H1 (cell line): ENCODE results near the gene ZC3H8. TPM values are rescaled to one million over a fixed set of nuclear protein-coding genes. Genes with fewer than 3 reads are reported as not detected.
A peak's percentile ranks its signal among the peaks of the same experiment; 100 is the strongest.

ENCODE experiments used
- CTCF ChIA-PET: fragments of 300-600 bp; sonication (Branson Sonifier 250); formaldehyde crosslinking; loops from one replicate; lab custom pipeline; 2021; ENCODE audit not compliant: partially characterized antibody; lab: Charles Lee
- POLR2A ChIA-PET: fragments of 300-600 bp; sonication (Branson Sonifier 250); formaldehyde crosslinking; loops from one replicate; lab custom pipeline; 2021; ENCODE audit warnings: inconsistent platforms; ENCODE audit not compliant: partially characterized antibody; lab: Charles Lee
- DNase-seq, 2 experiments: peaks; one replicate each; pipeline versions ENCODE4 v3.0.0 to v3.0.0-alpha.2; 2010 to 2022; ENCODE audit warnings: low spot score in 2 of 2, low read depth in 1 of 2, mixed read lengths in 1 of 2
- FAIRE-seq: peaks from 2 replicates; lab custom pipeline; 2011; peaks lifted over from hg19 to GRCh38; lab: Jason Lieb, UNC
- H2AFZ ChIP-seq: 2 replicates; pipeline ENCODE4 v1.8.1; 2012; ENCODE audit warnings: low read length, inconsistent platforms
- H2AK5ac ChIP-seq: 2 replicates; pipeline ENCODE4 v1.6.1; 2013; ENCODE audit warnings: low read depth, low read length
- H2BK120ac ChIP-seq: replicated peaks from 2 replicates; pipeline ENCODE3; 2013; ENCODE audit warnings: low read depth, low read length, inconsistent platforms
- H2BK12ac ChIP-seq: 2 replicates; pipeline ENCODE4 v1.6.1; 2013; ENCODE audit warnings: low read depth, low read length
- H2BK15ac ChIP-seq: 2 replicates; pipeline ENCODE4 v1.6.1; 2013; ENCODE audit warnings: low read length
- H2BK20ac ChIP-seq: 2 replicates; pipeline ENCODE4 v1.6.1; 2013; ENCODE audit warnings: low read length
- H2BK5ac ChIP-seq: 2 replicates; pipeline ENCODE4 v1.6.1; 2013; ENCODE audit warnings: low read depth, low read length
- H3K14ac ChIP-seq: 2 replicates; pipeline ENCODE4 v1.6.1; 2013; ENCODE audit warnings: inconsistent platforms; ENCODE audit not compliant: insufficient read length
- H3K18ac ChIP-seq: 2 replicates; pipeline ENCODE4 v1.6.1; 2013; ENCODE audit warnings: low read length; ENCODE audit errors: extremely low read depth
- H3K23ac ChIP-seq: 2 replicates; pipeline ENCODE4 v1.6.1; 2013; ENCODE audit warnings: inconsistent platforms; ENCODE audit not compliant: insufficient read length
- H3K23me2 ChIP-seq: 2 replicates; pipeline ENCODE4 v1.6.1; 2013; ENCODE audit warnings: low read depth, low read length
- H3K27ac ChIP-seq: 2 replicates; pipeline ENCODE4 v1.6.1; 2011; ENCODE audit warnings: low read depth, low read length, inconsistent platforms
- H3K27me3 ChIP-seq, 4 experiments: replicated peaks in 1 of 4; 1 replicate in 1 of 4; 2 replicates in 3 of 4; pipeline versions ENCODE4 v1.6.1 to v1.8.1; 2011 to 2013; ENCODE audit warnings: low read length in 3 of 4, mild to moderate bottlenecking in 3 of 4, inconsistent platforms in 2 of 4, mixed read lengths in 2 of 4, moderate library complexity in 1 of 4; ENCODE audit not compliant: control insufficient read depth in 3 of 4, insufficient read depth in 3 of 4; ENCODE audit errors: extremely low read depth in 1 of 4
- H3K36me3 ChIP-seq, 4 experiments: 2 replicates each; pipeline versions ENCODE4 v1.6.1 to v1.8.1; 2011 to 2013; ENCODE audit warnings: mild to moderate bottlenecking in 4 of 4, low read length in 3 of 4, moderate library complexity in 2 of 4, control low read depth in 1 of 4, inconsistent platforms in 1 of 4; ENCODE audit not compliant: insufficient read depth in 4 of 4, control insufficient read depth in 2 of 4
- H3K4ac ChIP-seq: replicated peaks from 2 replicates; pipeline ENCODE3; 2013; ENCODE audit warnings: low read length, low read depth, mixed read lengths, inconsistent platforms; ENCODE audit not compliant: insufficient read length
- H3K4me1 ChIP-seq, 4 experiments: replicated peaks in 1 of 4; 1 replicate in 1 of 4; 2 replicates in 3 of 4; pipeline versions ENCODE4 v1.6.1 to v1.8.1; 2011 to 2013; ENCODE audit warnings: low read length in 3 of 4, inconsistent platforms in 2 of 4, mixed read lengths in 1 of 4; ENCODE audit not compliant: insufficient read depth in 4 of 4, control insufficient read depth in 3 of 4
- H3K4me2 ChIP-seq, 2 experiments: 2 replicates each; pipeline versions ENCODE4 v1.6.1 to v1.8.1; 2011 to 2013; ENCODE audit warnings: low read depth in 2 of 2, low read length in 2 of 2, control low read depth in 1 of 2, inconsistent platforms in 1 of 2, mild to moderate bottlenecking in 1 of 2; ENCODE audit not compliant: insufficient read depth in 1 of 2
- H3K4me3 ChIP-seq, 4 experiments: fragments of 200-600, 300-600 bp in 1 of 4; sonication (generic), shearing (Covaris generic), sonication (Bioruptor Twin) in 1 of 4; 2 replicates each; pipeline versions ENCODE4 v1.5.1 to v1.8.1; 2011 to 2016; ENCODE audit warnings: low read length in 4 of 4, low read depth in 3 of 4, control low read depth in 2 of 4, inconsistent platforms in 2 of 4, mild to moderate bottlenecking in 2 of 4, mixed read lengths in 1 of 4, moderate library complexity in 1 of 4; ENCODE audit not compliant: insufficient read depth in 2 of 4; ENCODE audit errors: extremely low read depth in 1 of 4
- H3K56ac ChIP-seq: replicated peaks from 2 replicates; pipeline ENCODE3; 2013; ENCODE audit warnings: low read depth, mild to moderate bottlenecking, mixed read lengths, low read length, inconsistent platforms; ENCODE audit not compliant: insufficient read length
- H3K79me1 ChIP-seq: 2 replicates; pipeline ENCODE4 v1.6.1; 2013; ENCODE audit warnings: low read depth, low read length, control low read depth
- H3K79me2 ChIP-seq, 2 experiments: 2 replicates each; pipeline versions ENCODE4 v1.6.1 to v1.8.1; 2012 to 2013; ENCODE audit warnings: low read length in 2 of 2, mild to moderate bottlenecking in 2 of 2, inconsistent platforms in 1 of 2; ENCODE audit not compliant: insufficient read depth in 2 of 2, control insufficient read depth in 1 of 2
- H3K9ac ChIP-seq, 4 experiments: replicated peaks in 1 of 4; 1 replicate in 1 of 4; 2 replicates in 3 of 4; pipeline versions ENCODE4 v1.6.1 to v1.8.1; 2011 to 2013; ENCODE audit warnings: low read depth in 3 of 4, low read length in 3 of 4, control low read depth in 2 of 4, mild to moderate bottlenecking in 2 of 4, moderate library complexity in 2 of 4, inconsistent platforms in 1 of 4; ENCODE audit errors: extremely low read depth in 1 of 4
- H3K9me3 ChIP-seq, 2 experiments: 2 replicates each; pipeline versions ENCODE4 v1.6.1 to v1.8.1; 2012 to 2013; ENCODE audit warnings: mild to moderate bottlenecking in 2 of 2, moderate library complexity in 2 of 2, control low read depth in 1 of 2, inconsistent platforms in 1 of 2, low read depth in 1 of 2, low read length in 1 of 2, mixed read lengths in 1 of 2; ENCODE audit not compliant: insufficient read depth in 2 of 2
- H4K20me1 ChIP-seq, 2 experiments: replicated peaks in 1 of 2; 2 replicates each; pipeline versions ENCODE3 to v1.8.1; 2011 to 2013; ENCODE audit warnings: inconsistent platforms in 2 of 2, low read length in 2 of 2, mild to moderate bottlenecking in 1 of 2; ENCODE audit not compliant: insufficient read depth in 2 of 2, control insufficient read depth in 1 of 2
- H4K5ac ChIP-seq: 2 replicates; pipeline ENCODE4 v1.6.1; 2013; ENCODE audit warnings: low read length, low read depth, mixed read lengths, inconsistent platforms; ENCODE audit not compliant: insufficient read length
- H4K8ac ChIP-seq: 2 replicates; pipeline ENCODE4 v1.8.0; 2013; ENCODE audit warnings: mild to moderate bottlenecking, moderate library complexity, low read length, inconsistent platforms; ENCODE audit not compliant: insufficient read depth; ENCODE audit errors: extremely low read depth
- H4K91ac ChIP-seq: replicated peaks from 2 replicates; pipeline ENCODE3; 2013; ENCODE audit warnings: low read length, mixed read lengths, inconsistent platforms; ENCODE audit not compliant: insufficient read length
- CHD1 ChIP-seq: IDR thresholded peaks from 2 replicates; pipeline ENCODE4 v1.6.1; 2012; ENCODE audit warnings: low read depth, low read length, improper control_type of control experiment
- POLR2A ChIP-seq, 2 experiments: IDR thresholded peaks; 1 replicate in 1 of 2; 2 replicates in 1 of 2; pipeline ENCODE4 v1.6.1; 2011; ENCODE audit warnings: low read depth in 2 of 2, low read length in 2 of 2, mild to moderate bottlenecking in 2 of 2; ENCODE audit errors: control extremely low read depth in 1 of 2
- WGBS, 2 experiments: shearing (Covaris generic) in 1 of 2; methylation state at CpG; one replicate each; pipeline versions ENCODE4 v1.1.6 to v1.1.7; 2013 to 2015; ENCODE audit warnings: low lambda C conversion rate in 2 of 2, mixed read lengths in 2 of 2, inconsistent platforms in 1 of 2, low coverage in 1 of 2, missing lambda C conversion rate in 1 of 2; ENCODE audit not compliant: insufficient replicate concordance in 2 of 2, insufficient coverage in 1 of 2, insufficient read length in 1 of 2; ENCODE audit errors: extremely low coverage in 1 of 2, missing lambda C conversion rate in 1 of 2; 5-methylcytosine and 5-hydroxymethylcytosine counted together
- polyA plus RNA-seq, 7 experiments: library from polyadenylated mRNA; depleted of rRNA in 3 of 7; stranded (reverse) in 5 of 7; unstranded in 2 of 7; fragments of >200 nt in 5 of 7; fragments of 200-250 nt in 2 of 7; gene quantifications; 1 replicate in 5 of 7; 2 replicates in 1 of 7; 4 replicates in 1 of 7; pipeline versions ENCODE4 v1.2.1 to v1.2.3, GENCODE V29; 2011 to 2013; ENCODE audit warnings: missing spikeins in 2 of 7, mixed read lengths in 2 of 7
- total RNA-seq: library from RNA; stranded (reverse); fragmentation: NEBNext Ultra II Directional; extraction: Animal tissue kit (Norgen Biotek cat#: 25700); gene quantifications from 2 replicates; pipeline ENCODE4 v1.2.1, GENCODE V29; 2021

Gene ZC3H8
- total and polyA plus RNA-seq, 2 of the 8 experiments (the other 6 are each of a cell fraction or from before 2014, with no cell fraction given) = 1.9 to 7.1 TPM

GRCh38 chr2:112273349-112273748, 18.5 kb upstream of the ZC3H8 start:
- Histone ChIP-seq H3K18ac (no peak overlapping the region), H4K91ac (no peak overlapping the region), H4K8ac (no peak overlapping the region), H3K4me1 (peaks cover 0 to 3% (median 0%) of the 10 kb centered on the region in 4 experiments; a peak in 1 of 7 replicates), H2BK5ac (no peak overlapping the region), H3K56ac (no peak overlapping the region), H3K9ac (no peak overlapping the region), H3K4me3 (no peak overlapping the region), H2BK120ac (no peak overlapping the region), H3K27ac (no peak overlapping the region), H3K79me2 (peaks cover 0 to 3% of the 10 kb centered on the region in 2 experiments; a peak in 1 of 4 replicates), H2AK5ac (no peak overlapping the region), H3K4ac (no peak overlapping the region), H2BK15ac (no peak overlapping the region), H4K5ac (no peak overlapping the region), H3K23me2 (peaks cover 5% of the 10 kb centered on the region; the same call in 1 of the 2 replicates), H4K20me1 (no peaks in the 10 kb centered on the region), H3K4me2 (no peak overlapping the region), H3K14ac (no peak overlapping the region), H2BK12ac (no peak overlapping the region), H3K79me1 (no peaks in the 10 kb centered on the region), H3K27me3 (no peaks in the 10 kb centered on the region), H2AFZ (no peak overlapping the region), H3K9me3 (no peaks in the 10 kb centered on the region), H3K36me3 (no peaks in the 10 kb centered on the region), H3K23ac (no peak overlapping the region), H2BK20ac (no peak overlapping the region)
- ChIA-PET CTCF (interaction anchor here (2.2 kb wide), 1 partner anchor 14 kb away, joined by 12 read pairs; no protein-coding TSS in a partner anchor), POLR2A (interaction anchor here (2.7 to 3.0 kb wide), 2 partner anchors 13 to 17 kb away, joined by 9 to 16 read pairs; partner anchors contain the start of gene ZC3H8)
- 93% methylated on average over 5 of the region's 5 CpGs; no CpG with 5 or more reads in 1 of the 2 experiments for WGBS, 2 experiments
- TF ChIP-seq POLR2A (IDR thresholded peaks at IDR 0.05; ENCODE audit: control extremely low read depth in 1 of 2, low read depth in 2 of 2, low read length in 2 of 2) = peak in 1 of 2 experiments; percentile 33; a peak in 1 of 3 replicates
- no peak for TF ChIP-seq CHD1
- FAIRE-seq (no peak), DNase-seq (no peak)
